ENCODE results near the gene COIL.

The COIL gene, protein sequence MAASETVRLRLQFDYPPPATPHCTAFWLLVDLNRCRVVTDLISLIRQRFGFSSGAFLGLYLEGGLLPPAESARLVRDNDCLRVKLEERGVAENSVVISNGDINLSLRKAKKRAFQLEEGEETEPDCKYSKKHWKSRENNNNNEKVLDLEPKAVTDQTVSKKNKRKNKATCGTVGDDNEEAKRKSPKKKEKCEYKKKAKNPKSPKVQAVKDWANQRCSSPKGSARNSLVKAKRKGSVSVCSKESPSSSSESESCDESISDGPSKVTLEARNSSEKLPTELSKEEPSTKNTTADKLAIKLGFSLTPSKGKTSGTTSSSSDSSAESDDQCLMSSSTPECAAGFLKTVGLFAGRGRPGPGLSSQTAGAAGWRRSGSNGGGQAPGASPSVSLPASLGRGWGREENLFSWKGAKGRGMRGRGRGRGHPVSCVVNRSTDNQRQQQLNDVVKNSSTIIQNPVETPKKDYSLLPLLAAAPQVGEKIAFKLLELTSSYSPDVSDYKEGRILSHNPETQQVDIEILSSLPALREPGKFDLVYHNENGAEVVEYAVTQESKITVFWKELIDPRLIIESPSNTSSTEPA

DNA sequence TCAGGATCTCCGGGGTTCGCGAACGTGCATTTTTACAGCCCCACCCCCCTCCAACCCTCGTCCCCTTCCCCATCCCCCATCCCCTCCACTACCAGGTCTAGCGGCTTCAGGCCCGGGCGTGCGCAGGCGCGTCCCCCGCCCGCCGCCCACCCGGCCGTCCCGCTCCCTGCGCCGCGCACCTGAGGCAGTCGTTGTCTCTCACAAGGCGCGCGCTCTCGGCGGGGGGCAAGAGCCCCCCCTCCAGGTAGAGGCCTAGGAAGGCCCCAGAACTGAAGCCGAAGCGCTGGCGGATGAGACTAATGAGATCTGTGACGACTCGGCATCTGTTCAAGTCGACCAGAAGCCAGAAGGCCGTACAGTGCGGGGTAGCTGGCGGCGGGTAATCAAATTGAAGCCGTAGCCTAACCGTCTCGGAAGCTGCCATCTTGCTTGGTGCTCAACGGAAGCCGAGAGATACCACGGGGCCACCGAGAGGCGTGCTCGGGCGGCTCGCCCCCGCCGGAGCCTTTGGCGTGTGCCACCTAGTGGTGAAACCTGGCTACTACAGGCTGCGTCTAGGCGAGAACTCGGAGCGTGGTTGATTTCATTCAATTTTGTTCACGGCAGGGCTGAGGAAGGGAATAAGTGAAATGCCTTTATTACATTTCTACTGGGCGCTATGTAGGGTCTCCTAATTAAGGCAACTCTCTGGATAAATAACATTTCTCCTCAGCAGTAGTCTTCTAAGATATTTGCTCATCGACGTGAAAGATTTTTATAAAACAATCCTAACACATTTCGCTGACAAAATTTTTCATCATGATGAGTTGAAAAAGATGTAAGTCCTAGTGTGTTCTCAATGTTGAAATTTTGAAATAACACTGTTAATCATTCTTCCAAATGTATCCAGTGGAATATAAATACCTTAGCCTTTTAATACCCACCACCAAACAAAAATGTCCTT is at the start of gene COIL:
TSS of gene COIL (minus strand) at position 455 of the 943 bp plus-strand sequence. CDS start at position 424, 31 bp downstream.
- no peaks in the 10 kb centered on the region for H3K9me3 ChIP-seq
- peak within 1 kb of the TSS; percentile 82 to 96 for H3K4me3 ChIP-seq (ENCODE audit: low read depth in 1 of 2, low read length in 1 of 2)
- H3K36me3 ChIP-seq = no peaks in the 10 kb centered on the region
- TF ChIP-seq, protein P1, sequence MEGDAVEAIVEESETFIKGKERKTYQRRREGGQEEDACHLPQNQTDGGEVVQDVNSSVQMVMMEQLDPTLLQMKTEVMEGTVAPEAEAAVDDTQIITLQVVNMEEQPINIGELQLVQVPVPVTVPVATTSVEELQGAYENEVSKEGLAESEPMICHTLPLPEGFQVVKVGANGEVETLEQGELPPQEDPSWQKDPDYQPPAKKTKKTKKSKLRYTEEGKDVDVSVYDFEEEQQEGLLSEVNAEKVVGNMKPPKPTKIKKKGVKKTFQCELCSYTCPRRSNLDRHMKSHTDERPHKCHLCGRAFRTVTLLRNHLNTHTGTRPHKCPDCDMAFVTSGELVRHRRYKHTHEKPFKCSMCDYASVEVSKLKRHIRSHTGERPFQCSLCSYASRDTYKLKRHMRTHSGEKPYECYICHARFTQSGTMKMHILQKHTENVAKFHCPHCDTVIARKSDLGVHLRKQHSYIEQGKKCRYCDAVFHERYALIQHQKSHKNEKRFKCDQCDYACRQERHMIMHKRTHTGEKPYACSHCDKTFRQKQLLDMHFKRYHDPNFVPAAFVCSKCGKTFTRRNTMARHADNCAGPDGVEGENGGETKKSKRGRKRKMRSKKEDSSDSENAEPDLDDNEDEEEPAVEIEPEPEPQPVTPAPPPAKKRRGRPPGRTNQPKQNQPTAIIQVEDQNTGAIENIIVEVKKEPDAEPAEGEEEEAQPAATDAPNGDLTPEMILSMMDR (IDR thresholded peaks at IDR 0.05) = peak; percentile 99
- H3K27ac ChIP-seq = peak within 1 kb of the TSS; percentile 84
- no peaks in the 10 kb centered on the region for H3K27me3 ChIP-seq
- H3K4me1 ChIP-seq (ENCODE audit: control insufficient read depth in 1 of 2, insufficient read depth in 1 of 2, low read depth in 1 of 2, low read length in 1 of 2) = peaks cover 10% of the 10 kb centered on the region in 2 experiments

DNA sequence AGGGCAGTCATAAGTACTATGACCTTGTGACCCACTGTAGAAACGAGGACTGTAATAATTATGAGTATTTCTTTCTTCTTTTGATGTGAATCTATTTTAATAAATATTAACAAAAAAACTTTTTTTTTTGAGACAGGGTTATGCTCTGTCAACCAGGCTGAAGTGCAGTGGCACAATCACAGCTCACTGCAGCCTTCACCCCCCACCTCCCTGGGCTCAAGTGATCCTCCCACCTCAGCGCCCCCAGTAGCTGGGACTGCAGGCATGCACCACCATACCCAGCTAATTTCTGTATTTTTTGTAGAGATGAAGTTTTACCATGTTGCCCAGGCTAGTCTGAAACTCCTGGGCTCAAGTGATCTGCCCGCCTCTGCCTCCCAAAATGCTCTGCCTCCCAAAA is 49.6 kb upstream of the COIL start:
- Histone ChIP-seq H3K4me1 (ENCODE audit: control insufficient read depth in 1 of 2, insufficient read depth in 1 of 2, low read depth in 1 of 2, low read length in 1 of 2) (no peaks in the 10 kb centered on the region), H3K9me3 (no peaks in the 10 kb centered on the region), H3K4me3 (ENCODE audit: low read depth in 1 of 2, low read length in 1 of 2) (no peak overlapping the region), H3K27me3 (peaks cover 12% of the 10 kb centered on the region), H3K36me3 (peaks cover 22% of the 10 kb centered on the region), H3K27ac (no peak overlapping the region)
- TF ChIP-seq, protein P1 (IDR thresholded peaks at IDR 0.05) = no peak

DNA sequence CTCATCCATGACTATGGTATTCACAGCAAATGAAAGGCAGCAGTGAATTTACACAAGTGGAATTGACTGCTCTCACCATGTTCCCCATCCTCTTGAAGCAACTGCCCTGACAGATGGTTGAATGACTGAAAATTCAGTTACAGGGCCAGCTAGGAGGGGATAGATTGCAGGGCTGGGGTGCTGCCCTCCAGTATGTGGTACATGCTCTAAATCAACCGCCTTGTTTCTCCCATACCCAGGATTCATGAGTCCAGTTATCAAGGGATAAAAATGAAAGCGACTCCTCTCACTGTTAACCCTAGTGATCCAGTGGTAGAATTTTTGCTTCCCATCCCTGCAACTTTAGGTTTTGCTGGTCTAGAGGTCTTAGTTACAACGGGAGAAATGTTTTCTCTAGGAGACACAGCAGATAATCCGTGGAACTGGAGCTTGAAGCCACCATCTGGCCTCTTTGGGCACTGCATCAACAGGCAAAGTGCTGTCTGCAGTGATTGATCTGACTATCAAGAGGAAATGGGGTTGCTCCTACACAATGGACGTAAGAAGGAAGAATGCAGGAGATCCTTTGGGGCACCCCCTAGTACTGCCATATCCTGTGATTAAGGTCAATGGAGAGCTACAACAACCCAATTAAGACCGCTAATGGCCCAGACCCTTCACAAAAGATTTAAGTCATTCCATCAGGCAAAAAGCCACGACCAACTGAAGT is 49.0 kb upstream of the COIL start:
- TF ChIP-seq, protein P1 (IDR thresholded peaks at IDR 0.05) = peak; percentile 16
- Histone ChIP-seq H3K36me3 (peaks cover 28% of the 10 kb centered on the region), H3K9me3 (no peaks in the 10 kb centered on the region), H3K4me3 (ENCODE audit: low read depth in 1 of 2, low read length in 1 of 2) (no peak overlapping the region), H3K4me1 (ENCODE audit: control insufficient read depth in 1 of 2, insufficient read depth in 1 of 2, low read depth in 1 of 2, low read length in 1 of 2) (no peaks in the 10 kb centered on the region), H3K27ac (no peak overlapping the region), H3K27me3 (peaks cover 12% of the 10 kb centered on the region)

DNA sequence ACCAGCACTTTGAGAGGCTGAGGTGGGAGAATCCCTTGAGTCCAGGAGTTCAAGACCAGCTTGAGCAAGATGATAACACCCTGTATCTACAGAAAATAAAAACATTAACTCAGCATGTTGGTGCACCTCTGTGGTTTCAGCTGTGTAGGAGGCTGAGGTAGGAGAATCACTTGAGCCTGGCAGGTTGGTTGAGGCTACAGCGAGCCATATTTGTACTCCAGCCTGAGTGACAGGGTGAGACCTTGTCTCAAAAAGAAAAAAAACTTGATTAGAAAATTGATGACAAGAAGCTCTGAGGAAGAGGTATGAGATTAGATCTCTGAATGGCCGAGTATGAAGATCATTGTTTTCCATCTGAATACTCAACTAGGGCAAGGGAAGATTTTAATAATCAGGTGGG is 48.1 kb upstream of the COIL start:
- Histone ChIP-seq H3K4me3 (ENCODE audit: low read depth in 1 of 2, low read length in 1 of 2) (no peak overlapping the region), H3K27ac (no peak overlapping the region), H3K4me1 (ENCODE audit: control insufficient read depth in 1 of 2, insufficient read depth in 1 of 2, low read depth in 1 of 2, low read length in 1 of 2) (no peaks in the 10 kb centered on the region), H3K27me3 (peaks cover 12% of the 10 kb centered on the region), H3K36me3 (peaks cover 37% of the 10 kb centered on the region), H3K9me3 (no peaks in the 10 kb centered on the region)
- TF ChIP-seq, protein P1 (IDR thresholded peaks at IDR 0.05) = no peak

DNA sequence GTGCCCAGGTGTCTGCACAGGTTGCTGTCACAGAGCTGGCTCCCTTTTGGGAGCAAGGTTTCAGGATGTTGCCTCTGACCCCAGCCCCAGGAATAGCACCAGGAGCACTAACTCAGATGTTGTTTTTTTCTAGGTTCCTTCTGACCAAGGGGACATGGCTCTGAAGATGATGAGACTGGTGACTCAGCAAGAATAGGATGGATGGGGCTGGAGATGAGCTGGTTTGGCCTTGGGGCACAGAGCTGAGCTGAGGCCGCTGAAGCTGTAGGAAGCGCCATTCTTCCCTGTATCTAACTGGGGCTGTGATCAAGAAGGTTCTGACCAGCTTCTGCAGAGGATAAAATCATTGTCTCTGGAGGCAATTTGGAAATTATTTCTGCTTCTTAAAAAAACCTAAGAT is 45.2 kb upstream of the COIL start:
- H3K27ac ChIP-seq = peak overlapping the region; percentile 7
- H3K4me3 ChIP-seq (ENCODE audit: low read depth in 1 of 2, low read length in 1 of 2) = no peak overlapping the region
- no peaks in the 10 kb centered on the region for H3K9me3 ChIP-seq
- H3K27me3 ChIP-seq = peaks cover 4% of the 10 kb centered on the region
- TF ChIP-seq, protein P1 (IDR thresholded peaks at IDR 0.05) = no peak
- H3K36me3 ChIP-seq = peaks cover 67% of the 10 kb centered on the region
- H3K4me1 ChIP-seq (ENCODE audit: control insufficient read depth in 1 of 2, insufficient read depth in 1 of 2, low read depth in 1 of 2, low read length in 1 of 2) = no peaks in the 10 kb centered on the region

All from neutrophil (primary cell).